SU-DHL-6 (cell line): ENCODE measurements around the gene EGFL6.
A peak's percentile ranks its signal among the peaks of the same experiment; 100 is the strongest.

ENCODE experiments used
- H2AFZ ChIP-seq: fragments of 200-600 bp; sonication (generic); 2 replicates; pipeline ENCODE4 v1.6.1; 2014; ENCODE audit warnings: low read depth, mild to moderate bottlenecking, moderate library complexity, mixed read lengths, antibody characterized with exemption, low read length; ENCODE audit not compliant: severe bottlenecking
- H3F3A ChIP-seq: fragments of 200-600 bp; shearing (Covaris generic); 2 replicates; pipeline ENCODE4 v1.6.0; 2016; ENCODE audit warnings: antibody characterized with exemption, mild to moderate bottlenecking; ENCODE audit not compliant: insufficient read depth
- H3K27ac ChIP-seq: fragments of 200-600 bp; sonication (generic); 2 replicates; pipeline ENCODE4 v1.5.1; 2016; ENCODE audit warnings: low read depth, mild to moderate bottlenecking, low read length, moderate library complexity, mixed read lengths
- H3K27me3 ChIP-seq: fragments of 200-600 bp; sonication (generic), shearing (Covaris generic); 2 replicates; pipeline ENCODE4 v1.6.0; 2014; ENCODE audit warnings: mild to moderate bottlenecking, low read length
- H3K36me3 ChIP-seq: fragments of 200-600 bp; sonication (generic); 2 replicates; pipeline ENCODE4 v1.6.1; 2014; ENCODE audit warnings: mild to moderate bottlenecking, low read length, mixed read lengths
- H3K4me2 ChIP-seq: fragments of 300-600, 200-600 bp; shearing (Covaris generic), sonication (generic); 2 replicates; pipeline ENCODE4 v1.6.0; 2014; ENCODE audit warnings: low read length, low read depth, mild to moderate bottlenecking; ENCODE audit not compliant: poor library complexity, severe bottlenecking
- H3K4me3 ChIP-seq: fragments of 200-600 bp; sonication (generic); 2 replicates; pipeline ENCODE4 v1.5.1; 2014; ENCODE audit warnings: antibody characterized with exemption, low read length, mild to moderate bottlenecking, mixed read lengths; ENCODE audit not compliant: insufficient read depth, poor library complexity, severe bottlenecking
- H3K79me2 ChIP-seq: fragments of 200-600 bp; sonication (generic); 2 replicates; pipeline ENCODE4 v1.6.1; 2014; ENCODE audit warnings: mild to moderate bottlenecking, low read length, moderate library complexity; ENCODE audit not compliant: insufficient read depth
- H3K9ac ChIP-seq: fragments of 200-600 bp; sonication (generic); 2 replicates; pipeline ENCODE4 v1.7.0; 2014; ENCODE audit warnings: mild to moderate bottlenecking, low read length
- H3K9me2 ChIP-seq: fragments of 200-600 bp; sonication (generic); replicated peaks from 2 replicates; pipeline ENCODE4 v1.6.1; 2014; ENCODE audit warnings: low read length; ENCODE audit not compliant: insufficient read depth
- H3K9me3 ChIP-seq: fragments of 200-600 bp; sonication (generic); 2 replicates; pipeline ENCODE4 v1.6.1; 2014; ENCODE audit warnings: low read length, mixed read lengths; ENCODE audit not compliant: insufficient read depth
- H4K20me1 ChIP-seq: fragments of 200-600 bp; sonication (generic); 2 replicates; pipeline ENCODE4 v1.6.1; 2014; ENCODE audit warnings: low read depth, mild to moderate bottlenecking, antibody characterized with exemption, low read length, moderate library complexity, mixed read lengths
- EZH2phosphoT487 ChIP-seq: fragments of 200-600 bp; sonication (generic), shearing (Covaris generic); conservative IDR thresholded peaks from 2 replicates; pipeline ENCODE4 v1.6.1; 2018; ENCODE audit warnings: mild to moderate bottlenecking, antibody characterized with exemption, low read length, moderate library complexity, mixed read lengths
- TF ChIP-seq, protein P1 (sequence below): fragments of 200-600 bp; sonication (generic); IDR thresholded peaks from one replicate; pipeline ENCODE4 v1.5.1; 2017; ENCODE audit warnings: antibody characterized with exemption, mild to moderate bottlenecking, low read length, moderate library complexity; ENCODE audit not compliant: insufficient read depth, poor library complexity, severe bottlenecking

The EGFL6 gene

GRCh38 chrX:13658602-13659001 lies 89.2 kb downstream of the EGFL6 start:
- Histone ChIP-seq H3F3A (no peaks in the 10 kb centered on the region), H4K20me1 (no peaks in the 10 kb centered on the region), H3K4me2 (peak overlapping the region; percentile 54), H3K27me3 (no peaks in the 10 kb centered on the region), H3K9me2 (no peaks in the 10 kb centered on the region), H3K79me2 (peaks cover 12% of the 10 kb centered on the region; the same call in 1 of the 2 replicates), H3K36me3 (0 out of 2 replicates have a peak, but pooled peaks cover 4% of the 10 kb centered on the region), H2AFZ (peak overlapping the region; percentile 8), H3K9me3 (no peaks in the 10 kb centered on the region), H3K4me3 (no peak overlapping the region), H3K27ac (peak overlapping the region; percentile 1; the same call in 1 of the 2 replicates), H3K9ac (0 out of 2 replicates have a peak overlapping the region, but pooled peaks have one; percentile 12)
- TF ChIP-seq, protein P1, sequence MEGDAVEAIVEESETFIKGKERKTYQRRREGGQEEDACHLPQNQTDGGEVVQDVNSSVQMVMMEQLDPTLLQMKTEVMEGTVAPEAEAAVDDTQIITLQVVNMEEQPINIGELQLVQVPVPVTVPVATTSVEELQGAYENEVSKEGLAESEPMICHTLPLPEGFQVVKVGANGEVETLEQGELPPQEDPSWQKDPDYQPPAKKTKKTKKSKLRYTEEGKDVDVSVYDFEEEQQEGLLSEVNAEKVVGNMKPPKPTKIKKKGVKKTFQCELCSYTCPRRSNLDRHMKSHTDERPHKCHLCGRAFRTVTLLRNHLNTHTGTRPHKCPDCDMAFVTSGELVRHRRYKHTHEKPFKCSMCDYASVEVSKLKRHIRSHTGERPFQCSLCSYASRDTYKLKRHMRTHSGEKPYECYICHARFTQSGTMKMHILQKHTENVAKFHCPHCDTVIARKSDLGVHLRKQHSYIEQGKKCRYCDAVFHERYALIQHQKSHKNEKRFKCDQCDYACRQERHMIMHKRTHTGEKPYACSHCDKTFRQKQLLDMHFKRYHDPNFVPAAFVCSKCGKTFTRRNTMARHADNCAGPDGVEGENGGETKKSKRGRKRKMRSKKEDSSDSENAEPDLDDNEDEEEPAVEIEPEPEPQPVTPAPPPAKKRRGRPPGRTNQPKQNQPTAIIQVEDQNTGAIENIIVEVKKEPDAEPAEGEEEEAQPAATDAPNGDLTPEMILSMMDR, result peak; percentile 30
- TF ChIP-seq EZH2phosphoT487, result no peak

DNA sequence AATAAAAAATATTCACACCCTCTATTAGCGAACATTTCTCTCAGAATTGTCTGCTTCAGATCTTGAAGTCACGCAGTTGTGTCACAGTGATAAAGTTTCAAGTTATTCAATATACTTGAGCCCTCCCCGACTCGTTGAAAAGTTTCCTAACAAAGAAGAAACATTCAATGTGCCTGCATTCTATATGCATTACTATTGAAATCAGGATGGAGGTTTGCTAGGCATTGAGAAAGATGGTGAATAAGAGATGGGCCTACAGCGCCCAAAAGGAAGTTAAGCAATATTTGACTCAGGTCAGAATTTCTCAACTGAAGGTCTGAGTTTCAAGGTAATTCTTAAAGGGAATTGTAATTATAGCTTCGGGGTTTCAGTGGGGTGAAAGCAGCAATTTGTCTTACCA lies 89.7 kb downstream of the EGFL6 start:
- peak overlapping the region; percentile 1; the same call in 1 of the 2 replicates for H3K27ac ChIP-seq
- H4K20me1 ChIP-seq, result no peaks in the 10 kb centered on the region
- peaks cover 7% of the 10 kb centered on the region; the same call in 1 of the 2 replicates for H3K79me2 ChIP-seq
- H3K9me3 ChIP-seq, result no peaks in the 10 kb centered on the region
- 0 out of 2 replicates have a peak overlapping the region, but pooled peaks have one; percentile 12 for H3K9ac ChIP-seq
- H3F3A ChIP-seq, result no peaks in the 10 kb centered on the region
- peak overlapping the region; percentile 8 for H2AFZ ChIP-seq
- H3K36me3 ChIP-seq, result 0 out of 2 replicates have a peak, but pooled peaks cover 4% of the 10 kb centered on the region
- TF ChIP-seq, protein P1, result no peak
- no peak for TF ChIP-seq EZH2phosphoT487
- H3K9me2 ChIP-seq, result no peaks in the 10 kb centered on the region
- no peaks in the 10 kb centered on the region for H3K27me3 ChIP-seq
- peak overlapping the region; percentile 54 for H3K4me2 ChIP-seq
- no peak overlapping the region for H3K4me3 ChIP-seq

- no peaks in the 10 kb centered on the region for H3K9me3 ChIP-seq
- H3K9me2 ChIP-seq, result no peaks in the 10 kb centered on the region
- H3K27ac ChIP-seq, result no peak overlapping the region
- no peaks in the 10 kb centered on the region for H3F3A ChIP-seq
- H3K27me3 ChIP-seq, result no peaks in the 10 kb centered on the region
- no peak overlapping the region for H2AFZ ChIP-seq
- H3K4me3 ChIP-seq, result no peak overlapping the region
- TF ChIP-seq, protein P1, result no peak
- TF ChIP-seq EZH2phosphoT487, result no peak
- no peaks in the 10 kb centered on the region for H3K79me2 ChIP-seq
- no peak overlapping the region for H3K4me2 ChIP-seq
- H3K36me3 ChIP-seq, result 0 out of 2 replicates have a peak, but pooled peaks cover 4% of the 10 kb centered on the region
- H3K9ac ChIP-seq, result no peak overlapping the region
- H4K20me1 ChIP-seq, result no peaks in the 10 kb centered on the region
Observed at GRCh38 chrX:13661735-13662288, 92.4 kb downstream of the EGFL6 start.
